ENCODE data around the gene MAGI2. TPM values are rescaled to one million over a fixed set of nuclear protein-coding genes. Genes with fewer than 3 reads are reported as not detected.
A peak's percentile ranks its signal among the peaks of the same experiment; 100 is the strongest.

The MAGI2 gene
- total and polyA plus RNA-seq, 2 of the 13 experiments (the other 11 are each of a cell fraction or from before 2014, with no cell fraction given), result 1.5 to 3.8 TPM

GRCh38 chr7:78179827-78180477 lies 1273.5 kb downstream of the MAGI2 start:
- 12% methylated on average over 4 of the region's 4 CpGs for WGBS (ENCODE audit: low lambda C conversion rate)
- no peaks in the 10 kb centered on the region for H3K27me3 ChIP-seq (ENCODE audit: control insufficient read depth in 1 of 2, insufficient read depth in 2 of 2, low read length in 2 of 2)
- H3K36me3 ChIP-seq (replicated peaks in 1 of 2; ENCODE audit: control insufficient read depth in 1 of 2, insufficient read depth in 2 of 2, low read length in 2 of 2), result no peaks in the 10 kb centered on the region
- no peaks in the 10 kb centered on the region for H3K79me2 ChIP-seq (ENCODE audit: insufficient read depth, low read length)
- no peak overlapping the region for H3K4me3 ChIP-seq (replicated peaks in 1 of 3; ENCODE audit: insufficient read depth in 1 of 3, low read depth in 2 of 3, low read length in 3 of 3)
- no TSS peak for BruUV-seq (replicated peaks)
- H3K9ac ChIP-seq (ENCODE audit: insufficient read depth, low read depth, low read length), result no peak overlapping the region
- H3K4me1 ChIP-seq (ENCODE audit: insufficient read depth, low read length), result no peaks in the 10 kb centered on the region
- no peaks in the 10 kb centered on the region for H3K9me3 ChIP-seq (ENCODE audit: low read length)
- no peak overlapping the region for H3K27ac ChIP-seq (ENCODE audit: extremely low read length, insufficient read depth, low read length)
- intact Hi-C loops (cut with micrococcal nuclease; ENCODE audit: unreplicated experiment), result no loop called here
- ChIA-PET POLR2A (no interaction called here), CTCF (ENCODE audit: low intra/inter-chr PET ratio, low total read pairs) (no interaction called here)
- H2AFZ ChIP-seq (ENCODE audit: low read length), result no peak overlapping the region
- no peak for ATAC-seq
- no peak overlapping the region for H3K4me2 ChIP-seq (ENCODE audit: low read depth, low read length)
- in situ Hi-C loops (cut with HindIII; ENCODE audit: extremely low pct_ligation_motif_present, low pct_unique_long_range_greater_than_20kb), result no loop called here
- DNase-seq (ENCODE audit: low spot score), result no peak
- no peak for TF ChIP-seq ARID2 (CRISPR knock-in tag; IDR thresholded peaks at IDR 0.05; ENCODE audit: borderline replicate concordance)
- TF ChIP-seq CEBPB (IDR thresholded peaks at IDR 0.05; ENCODE audit: borderline replicate concordance, low read depth, low read length), result peak; percentile 48; the same call in 1 of the 2 replicates
- no peak for TF ChIP-seq PAWR (CRISPR knock-in tag; IDR thresholded peaks at IDR 0.05; ENCODE audit: borderline replicate concordance)
- TF ChIP-seq EED (CRISPR knock-in tag; IDR thresholded peaks at IDR 0.05), result no peak
- TF ChIP-seq ADNP (CRISPR knock-in tag; IDR thresholded peaks at IDR 0.05), result no peak
- TF ChIP-seq ZNF660 (CRISPR knock-in tag; IDR thresholded peaks at IDR 0.05; ENCODE audit: borderline replicate concordance, low read depth), result no peak
- no peak for TF ChIP-seq ZNF160 (CRISPR knock-in tag; IDR thresholded peaks at IDR 0.05)
- no peak for TF ChIP-seq MYNN (CRISPR knock-in tag; IDR thresholded peaks at IDR 0.05; ENCODE audit: low read depth)
- no peak for TF ChIP-seq RXRB (CRISPR knock-in tag; IDR thresholded peaks at IDR 0.05; ENCODE audit: borderline replicate concordance)
- no peak for FAIRE-seq
- no peaks in the 10 kb centered on the region for H4K20me1 ChIP-seq (ENCODE audit: insufficient read depth, low read length)

DNA sequence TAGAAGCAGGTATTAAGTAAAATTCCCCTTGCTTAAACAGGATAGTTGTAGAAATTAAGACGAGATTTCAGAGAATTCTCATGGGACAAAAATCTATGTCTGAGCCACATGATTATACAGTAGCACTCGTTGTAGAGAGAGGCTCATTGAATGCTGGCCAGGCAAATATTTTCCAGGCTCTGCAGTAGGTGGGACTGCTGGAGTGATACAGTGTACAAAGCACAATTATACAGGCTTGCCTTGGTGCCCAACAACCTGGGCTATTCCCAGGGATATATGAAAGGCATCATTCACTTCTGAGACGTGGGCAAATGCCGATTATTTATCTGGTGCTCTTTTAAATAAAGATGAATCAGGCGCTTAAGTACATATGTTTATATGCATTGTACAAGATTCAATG lies 1274.3 kb downstream of the MAGI2 start:
- Histone ChIP-seq H4K20me1 (ENCODE audit: insufficient read depth, low read length) (no peaks in the 10 kb centered on the region), H3K9ac (ENCODE audit: insufficient read depth, low read depth, low read length) (no peak overlapping the region), H3K36me3 (replicated peaks in 1 of 2; ENCODE audit: control insufficient read depth in 1 of 2, insufficient read depth in 2 of 2, low read length in 2 of 2) (no peaks in the 10 kb centered on the region), H3K27me3 (ENCODE audit: control insufficient read depth in 1 of 2, insufficient read depth in 2 of 2, low read length in 2 of 2) (no peaks in the 10 kb centered on the region), H3K79me2 (ENCODE audit: insufficient read depth, low read length) (no peaks in the 10 kb centered on the region), H3K4me1 (ENCODE audit: insufficient read depth, low read length) (no peaks in the 10 kb centered on the region), H3K9me3 (ENCODE audit: low read length) (no peaks in the 10 kb centered on the region), H3K4me3 (replicated peaks in 1 of 3; ENCODE audit: insufficient read depth in 1 of 3, low read depth in 2 of 3, low read length in 3 of 3) (no peak overlapping the region), H3K4me2 (ENCODE audit: low read depth, low read length) (no peak overlapping the region), H3K27ac (ENCODE audit: extremely low read length, insufficient read depth, low read length) (no peak overlapping the region), H2AFZ (ENCODE audit: low read length) (no peak overlapping the region)
- DNase-seq (ENCODE audit: low spot score) (no peak), FAIRE-seq (no peak), ATAC-seq (no peak)
- no peak for TF ChIP-seq MZF1 (CRISPR knock-in tag; IDR thresholded peaks at IDR 0.05; ENCODE audit: borderline replicate concordance)
- in situ Hi-C loops (cut with HindIII; ENCODE audit: extremely low pct_ligation_motif_present, low pct_unique_long_range_greater_than_20kb) (no loop called here), intact Hi-C loops (cut with micrococcal nuclease; ENCODE audit: unreplicated experiment) (no loop called here)
- no TSS peak for BruUV-seq (replicated peaks)
- WGBS (ENCODE audit: low lambda C conversion rate), result 2% methylated on average over 3 of the region's 5 CpGs
- ChIA-PET POLR2A (no interaction called here), CTCF (ENCODE audit: low intra/inter-chr PET ratio, low total read pairs) (no interaction called here)
